Lower leg skin (tissue), 4 donors: Measurements from ENCODE around the gene SIM1. TPM values are rescaled to one million over a fixed set of nuclear protein-coding genes. Genes with fewer than 3 reads are reported as not detected.

Experiments used
- DNase-seq, 2 donors: peaks; one replicate each; pipeline ENCODE4 v3.0.0-alpha.2; 2019; ENCODE audit warnings: low spot score in 2 of 2
- H3K4me3 ChIP-seq: fragments of 200-600 bp; sonication (generic); 2 replicates; pipeline ENCODE4 v1.5.1; 2017; ENCODE audit warnings: mild to moderate bottlenecking, low read depth; ENCODE audit not compliant: poor library complexity, severe bottlenecking
- CTCF ChIP-seq, 3 donors: fragments of 450-650 bp; IDR thresholded peaks; one replicate each; pipeline ENCODE4 v1.5.1; 2016; ENCODE audit warnings: antibody characterized with exemption in 3 of 3, mild to moderate bottlenecking in 3 of 3, moderate library complexity in 2 of 3
- POLR2A ChIP-seq, 2 donors: fragments of 450-650 bp; IDR thresholded peaks; one replicate each; pipeline ENCODE4 v1.6.1; 2016 to 2017; ENCODE audit warnings: antibody characterized with exemption in 2 of 2, mild to moderate bottlenecking in 1 of 2, moderate library complexity in 1 of 2
- WGBS, 2 donors: methylation state at CpG; one replicate each; pipeline ENCODE4 v1.1.5; 2018; 5-methylcytosine and 5-hydroxymethylcytosine counted together
- intact Hi-C: fragments of 100-400 bp; cut with DNase I; formaldehyde crosslinking; loops from one replicate; pipeline ENCODE4 v1.15.0; 2023; ENCODE audit warnings: low total_unique reads
- total RNA-seq, 4 donors: library from RNA; depleted of rRNA; stranded (reverse); fragments of >200 nt; gene quantifications; one replicate each; pipeline ENCODE4 v1.1.0, GENCODE V29; 2016

Gene SIM1
- total RNA-seq, 4 donors from 2014 or later, result 0.66 to 1.1 (median 0.75) TPM

- no peak overlapping the region for H3K4me3 ChIP-seq
- intact Hi-C loops, result no loop called here
- WGBS, 2 donors, result 37 to 52% methylated on average over 38 to 42 of the region's 44 CpGs
- no peak for TF ChIP-seq CTCF (IDR thresholded peaks at IDR 0.05)
- TF ChIP-seq POLR2A (IDR thresholded peaks at IDR 0.05), result no peak
- DNase-seq, result no peak
Observed at GRCh38 chr6:100469101-100469859, 4.6 kb upstream of the SIM1 start.

- TF ChIP-seq CTCF (IDR thresholded peaks at IDR 0.05), result no peak
- intact Hi-C loops, result no loop called here
- WGBS, 2 donors, result 50 to 62% methylated on average over 6 of the region's 6 CpGs
- no peak overlapping the region for H3K4me3 ChIP-seq
- DNase-seq, result no peak
Observed at GRCh38 chr6:100468016-100468622, 3.4 kb upstream of the SIM1 start.

GRCh38 chr6:100467129-100468015 is 2.7 kb upstream of the SIM1 start:
- H3K4me3 ChIP-seq, result no peak overlapping the region
- DNase-seq, result no peak
- no peak for TF ChIP-seq POLR2A (IDR thresholded peaks at IDR 0.05)
- no peak for TF ChIP-seq CTCF (IDR thresholded peaks at IDR 0.05)
- intact Hi-C loops, result no loop called here
- 40 to 43% methylated on average over 36 to 49 of the region's 49 CpGs for WGBS, 2 donors

GRCh38 chr6:100466410-100467128 is 1.8 kb upstream of the SIM1 start:
- TF ChIP-seq POLR2A (IDR thresholded peaks at IDR 0.05), result no peak
- no peak for TF ChIP-seq CTCF (IDR thresholded peaks at IDR 0.05)
- intact Hi-C loops, result no loop called here
- WGBS, 2 donors, result 33 to 37% methylated on average over 21 of the region's 21 CpGs
- no peak for DNase-seq
- no peak overlapping the region for H3K4me3 ChIP-seq

- 28 to 30% methylated on average over 20 of the region's 20 CpGs for WGBS, 2 donors
- no peak for DNase-seq
- H3K4me3 ChIP-seq, result no peak overlapping the region
- intact Hi-C loops, result no loop called here
- TF ChIP-seq CTCF (IDR thresholded peaks at IDR 0.05) (no peak), POLR2A (IDR thresholded peaks at IDR 0.05) (no peak)
Observed at GRCh38 chr6:100465701-100466409, 1.1 kb upstream of the SIM1 start.
